Measurements from ENCODE around the gene SPATA18.

GRCh38 chr4:52014903-52015302 lies 36.2 kb upstream of the SPATA18 start:
- TF ChIP-seq CTCF (IDR thresholded peaks at IDR 0.05) (no peak), POLR2A (IDR thresholded peaks at IDR 0.05) (no peak)

All from transverse colon (tissue), 3 donors.